Measurements from ENCODE around the gene UAP1L1. TPM values are rescaled to one million over a fixed set of nuclear protein-coding genes. Genes with fewer than 3 reads are reported as not detected.

The UAP1L1 gene
- total and polyA plus RNA-seq, 2 experiments from 2014 or later = 2.5 to 8.1 TPM

- TF ChIP-seq, protein P1, sequence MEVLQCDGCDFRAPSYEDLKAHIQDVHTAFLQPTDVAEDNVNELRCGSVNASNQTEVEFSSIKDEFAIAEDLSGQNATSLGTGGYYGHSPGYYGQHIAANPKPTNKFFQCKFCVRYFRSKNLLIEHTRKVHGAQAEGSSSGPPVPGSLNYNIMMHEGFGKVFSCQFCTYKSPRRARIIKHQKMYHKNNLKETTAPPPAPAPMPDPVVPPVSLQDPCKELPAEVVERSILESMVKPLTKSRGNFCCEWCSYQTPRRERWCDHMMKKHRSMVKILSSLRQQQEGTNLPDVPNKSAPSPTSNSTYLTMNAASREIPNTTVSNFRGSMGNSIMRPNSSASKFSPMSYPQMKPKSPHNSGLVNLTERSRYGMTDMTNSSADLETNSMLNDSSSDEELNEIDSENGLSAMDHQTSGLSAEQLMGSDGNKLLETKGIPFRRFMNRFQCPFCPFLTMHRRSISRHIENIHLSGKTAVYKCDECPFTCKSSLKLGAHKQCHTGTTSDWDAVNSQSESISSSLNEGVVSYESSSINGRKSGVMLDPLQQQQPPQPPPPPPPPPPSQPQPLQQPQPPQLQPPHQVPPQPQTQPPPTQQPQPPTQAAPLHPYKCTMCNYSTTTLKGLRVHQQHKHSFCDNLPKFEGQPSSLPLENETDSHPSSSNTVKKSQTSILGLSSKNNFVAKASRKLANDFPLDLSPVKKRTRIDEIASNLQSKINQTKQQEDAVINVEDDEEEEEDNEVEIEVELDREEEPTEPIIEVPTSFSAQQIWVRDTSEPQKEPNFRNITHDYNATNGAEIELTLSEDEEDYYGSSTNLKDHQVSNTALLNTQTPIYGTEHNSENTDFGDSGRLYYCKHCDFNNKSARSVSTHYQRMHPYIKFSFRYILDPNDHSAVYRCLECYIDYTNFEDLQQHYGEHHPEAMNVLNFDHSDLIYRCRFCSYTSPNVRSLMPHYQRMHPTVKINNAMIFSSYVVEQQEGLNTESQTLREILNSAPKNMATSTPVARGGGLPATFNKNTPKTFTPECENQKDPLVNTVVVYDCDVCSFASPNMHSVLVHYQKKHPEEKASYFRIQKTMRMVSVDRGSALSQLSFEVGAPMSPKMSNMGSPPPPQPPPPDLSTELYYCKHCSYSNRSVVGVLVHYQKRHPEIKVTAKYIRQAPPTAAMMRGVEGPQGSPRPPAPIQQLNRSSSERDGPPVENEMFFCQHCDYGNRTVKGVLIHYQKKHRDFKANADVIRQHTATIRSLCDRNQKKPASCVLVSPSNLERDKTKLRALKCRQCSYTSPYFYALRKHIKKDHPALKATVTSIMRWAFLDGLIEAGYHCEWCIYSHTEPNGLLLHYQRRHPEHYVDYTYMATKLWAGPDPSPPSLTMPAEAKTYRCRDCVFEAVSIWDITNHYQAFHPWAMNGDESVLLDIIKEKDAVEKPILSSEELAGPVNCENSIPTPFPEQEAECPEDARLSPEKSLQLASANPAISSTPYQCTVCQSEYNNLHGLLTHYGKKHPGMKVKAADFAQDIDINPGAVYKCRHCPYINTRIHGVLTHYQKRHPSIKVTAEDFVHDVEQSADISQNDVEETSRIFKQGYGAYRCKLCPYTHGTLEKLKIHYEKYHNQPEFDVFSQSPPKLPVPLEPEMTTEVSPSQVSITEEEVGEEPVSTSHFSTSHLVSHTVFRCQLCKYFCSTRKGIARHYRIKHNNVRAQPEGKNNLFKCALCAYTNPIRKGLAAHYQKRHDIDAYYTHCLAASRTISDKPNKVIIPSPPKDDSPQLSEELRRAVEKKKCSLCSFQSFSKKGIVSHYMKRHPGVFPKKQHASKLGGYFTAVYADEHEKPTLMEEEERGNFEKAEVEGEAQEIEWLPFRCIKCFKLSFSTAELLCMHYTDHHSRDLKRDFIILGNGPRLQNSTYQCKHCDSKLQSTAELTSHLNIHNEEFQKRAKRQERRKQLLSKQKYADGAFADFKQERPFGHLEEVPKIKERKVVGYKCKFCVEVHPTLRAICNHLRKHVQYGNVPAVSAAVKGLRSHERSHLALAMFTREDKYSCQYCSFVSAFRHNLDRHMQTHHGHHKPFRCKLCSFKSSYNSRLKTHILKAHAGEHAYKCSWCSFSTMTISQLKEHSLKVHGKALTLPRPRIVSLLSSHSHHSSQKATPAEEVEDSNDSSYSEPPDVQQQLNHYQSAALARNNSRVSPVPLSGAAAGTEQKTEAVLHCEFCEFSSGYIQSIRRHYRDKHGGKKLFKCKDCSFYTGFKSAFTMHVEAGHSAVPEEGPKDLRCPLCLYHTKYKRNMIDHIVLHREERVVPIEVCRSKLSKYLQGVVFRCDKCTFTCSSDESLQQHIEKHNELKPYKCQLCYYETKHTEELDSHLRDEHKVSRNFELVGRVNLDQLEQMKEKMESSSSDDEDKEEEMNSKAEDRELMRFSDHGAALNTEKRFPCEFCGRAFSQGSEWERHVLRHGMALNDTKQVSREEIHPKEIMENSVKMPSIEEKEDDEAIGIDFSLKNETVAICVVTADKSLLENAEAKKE (CRISPR knock-in tag; IDR thresholded peaks at IDR 0.05) = no peak
- TF ChIP-seq ZNF331 (CRISPR knock-in tag; IDR thresholded peaks at IDR 0.05; ENCODE audit: low read depth) (no peak), NANOG (IDR thresholded peaks at IDR 0.05; ENCODE audit: borderline replicate concordance) (no peak), JUNB (IDR thresholded peaks at IDR 0.05; ENCODE audit: unreplicated experiment) (no peak), CTCF (conservative IDR thresholded peaks at IDR 0.05; ENCODE audit: low read depth in 2 of 2) (no peak; a peak in 1 of 4 replicates)
- TF ChIP-seq, protein P2, sequence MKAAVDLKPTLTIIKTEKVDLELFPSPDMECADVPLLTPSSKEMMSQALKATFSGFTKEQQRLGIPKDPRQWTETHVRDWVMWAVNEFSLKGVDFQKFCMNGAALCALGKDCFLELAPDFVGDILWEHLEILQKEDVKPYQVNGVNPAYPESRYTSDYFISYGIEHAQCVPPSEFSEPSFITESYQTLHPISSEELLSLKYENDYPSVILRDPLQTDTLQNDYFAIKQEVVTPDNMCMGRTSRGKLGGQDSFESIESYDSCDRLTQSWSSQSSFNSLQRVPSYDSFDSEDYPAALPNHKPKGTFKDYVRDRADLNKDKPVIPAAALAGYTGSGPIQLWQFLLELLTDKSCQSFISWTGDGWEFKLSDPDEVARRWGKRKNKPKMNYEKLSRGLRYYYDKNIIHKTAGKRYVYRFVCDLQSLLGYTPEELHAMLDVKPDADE (IDR thresholded peaks at IDR 0.05) = no peak
Observed at GRCh38 chr9:137058521-137059234, 18.6 kb upstream of the UAP1L1 start (continued).

Measured in GM23338 (cell line).